CD4-positive, alpha-beta T cell treated with Interleukin-6 for 4 hours (primary cell): ENCODE measurements around the gene POMGNT2.
"Not testable (repeated sequence)": the region's sequence is repeated elsewhere in the genome, so short reads cannot be mapped to it uniquely, and the experiment has no call there.

ENCODE experiments used
- DNase-seq: peaks from one replicate; pipeline ENCODE4 v3.0.0-alpha.2; 2020; ENCODE audit warnings: mixed read lengths

Gene POMGNT2

GRCh38 chr3:43075904-43076661 lies 29.8 kb downstream of the POMGNT2 start:
- no peak for DNase-seq

GRCh38 chr3:43074901-43075689 lies 30.8 kb downstream of the POMGNT2 start:
- DNase-seq = no peak

GRCh38 chr3:43074482-43074881 lies 31.4 kb downstream of the POMGNT2 start:
- no peak for DNase-seq

GRCh38 chr3:43073836-43074220 lies 32.1 kb downstream of the POMGNT2 start:
- no peak for DNase-seq

GRCh38 chr3:43073116-43073835 lies 32.6 kb downstream of the POMGNT2 start:
- no peak for DNase-seq

- no peak for DNase-seq
Observed at GRCh38 chr3:43072361-43072760, 33.5 kb downstream of the POMGNT2 start.

- DNase-seq = peak; percentile 33
Observed at GRCh38 chr3:43071313-43071893, 34.5 kb downstream of the POMGNT2 start.

- not testable (repeated sequence) for DNase-seq
Observed at GRCh38 chr3:43070670-43071069, 35.2 kb downstream of the POMGNT2 start.

- no peak for DNase-seq
Observed at GRCh38 chr3:43063114-43063513, 42.8 kb downstream of the POMGNT2 start.

- no peak for DNase-seq
Observed at GRCh38 chr3:43062564-43063040, 43.3 kb downstream of the POMGNT2 start.

- DNase-seq = no peak
Observed at GRCh38 chr3:43062040-43062563, 43.8 kb downstream of the POMGNT2 start.

- DNase-seq = no peak
Observed at GRCh38 chr3:43061101-43061895, 44.6 kb downstream of the POMGNT2 start.

- DNase-seq = no peak
Observed at GRCh38 chr3:43059456-43059855, 46.4 kb downstream of the POMGNT2 start.

- no peak for DNase-seq
Observed at GRCh38 chr3:43055806-43056770, 49.8 kb downstream of the POMGNT2 start.

- DNase-seq = no peak
Observed at GRCh38 chr3:43055393-43055792, 50.5 kb downstream of the POMGNT2 start.

- DNase-seq = no peak
Observed at GRCh38 chr3:43054754-43055153, 51.1 kb downstream of the POMGNT2 start.

- no peak for DNase-seq
Observed at GRCh38 chr3:43053291-43053690, 52.6 kb downstream of the POMGNT2 start.

- no peak for DNase-seq
Observed at GRCh38 chr3:43048470-43048869, 57.4 kb downstream of the POMGNT2 start.

GRCh38 chr3:43046583-43046982 lies 59.3 kb downstream of the POMGNT2 start:
- no peak for DNase-seq

- not testable (repeated sequence) for DNase-seq
Observed at GRCh38 chr3:43045079-43045478, 60.8 kb downstream of the POMGNT2 start.

- no peak for DNase-seq
Observed at GRCh38 chr3:43043793-43044192, 62.1 kb downstream of the POMGNT2 start.
